Ecto neural progenitor cell (in vitro differentiated cells): ENCODE results near the gene CLPTM1L.
"Not testable (repeated sequence)": the region's sequence is repeated elsewhere in the genome, so short reads cannot be mapped to it uniquely, and the experiment has no call there.

ENCODE experiments used
- DNase-seq: peaks from one replicate; pipeline ENCODE4 v3.0.0-alpha.2; 2018; ENCODE audit warnings: low spot score

Gene CLPTM1L

DNA sequence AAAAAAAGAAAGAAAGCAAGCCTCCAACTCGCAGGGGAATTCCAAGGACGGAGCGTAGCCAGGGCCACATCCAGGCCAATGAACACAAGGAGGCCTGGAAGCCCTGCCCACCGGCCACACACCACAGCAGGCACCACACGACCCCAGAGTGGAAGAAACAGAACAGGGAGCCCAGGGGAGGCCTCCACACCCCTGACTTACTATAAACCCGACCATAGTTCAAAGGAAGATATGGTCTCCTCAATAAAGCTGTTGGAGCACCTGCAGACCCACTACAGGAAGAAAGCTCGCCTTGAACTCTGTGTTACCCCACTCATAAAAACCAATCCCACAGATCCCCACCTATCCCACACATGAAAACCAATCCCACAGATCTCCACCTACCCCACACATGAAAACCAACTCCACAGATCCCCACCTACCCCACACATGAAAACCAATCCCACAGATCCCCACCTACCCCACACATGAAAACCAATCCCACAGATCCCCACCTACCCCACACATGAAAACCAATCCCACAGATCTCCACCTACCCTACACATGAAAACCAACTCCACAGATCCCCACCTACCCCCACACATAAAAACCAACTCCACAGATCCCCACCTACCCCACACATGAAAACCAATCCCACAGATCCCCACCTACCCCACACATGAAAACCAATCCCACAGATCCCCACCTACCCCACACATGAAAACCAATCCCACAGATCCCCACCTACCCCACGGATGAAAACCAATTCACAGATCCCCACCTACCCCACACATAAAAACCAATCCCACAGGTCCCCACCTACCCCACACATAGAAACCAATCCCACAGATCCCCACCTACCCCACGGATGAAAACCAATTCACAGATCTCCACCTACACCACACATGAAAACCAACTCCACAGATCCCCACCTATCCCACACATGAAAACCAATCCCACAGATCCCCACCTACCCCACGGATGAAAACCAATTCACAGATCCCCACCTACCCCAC lies 69.2 kb downstream of the CLPTM1L start:
- not testable (repeated sequence) for DNase-seq

DNA sequence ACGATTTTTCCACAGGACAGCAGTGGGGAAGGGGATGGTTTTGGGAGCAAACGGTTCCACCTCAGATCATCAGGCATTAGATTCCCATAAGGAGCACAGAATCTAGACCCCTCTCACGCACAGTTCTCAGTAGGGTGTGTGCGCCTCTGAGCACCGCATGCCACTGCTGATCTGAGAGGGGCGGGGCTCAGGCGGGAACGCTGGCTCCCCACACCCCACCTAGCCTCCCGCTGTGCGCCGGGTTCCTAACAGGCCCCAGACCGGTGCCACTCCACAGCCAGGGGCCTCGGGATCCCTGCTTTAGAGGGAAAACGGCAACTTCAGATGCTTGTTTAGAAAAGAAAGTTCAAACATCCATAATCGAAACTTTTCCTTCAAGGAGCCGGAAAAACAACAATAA lies 70.4 kb downstream of the CLPTM1L start:
- DNase-seq = no peak

GRCh38 chr5:1273745-1274144 lies 71.2 kb downstream of the CLPTM1L start:
- DNase-seq = no peak

- no peak for DNase-seq
Observed at GRCh38 chr5:1272201-1272600, 72.7 kb downstream of the CLPTM1L start.

DNA sequence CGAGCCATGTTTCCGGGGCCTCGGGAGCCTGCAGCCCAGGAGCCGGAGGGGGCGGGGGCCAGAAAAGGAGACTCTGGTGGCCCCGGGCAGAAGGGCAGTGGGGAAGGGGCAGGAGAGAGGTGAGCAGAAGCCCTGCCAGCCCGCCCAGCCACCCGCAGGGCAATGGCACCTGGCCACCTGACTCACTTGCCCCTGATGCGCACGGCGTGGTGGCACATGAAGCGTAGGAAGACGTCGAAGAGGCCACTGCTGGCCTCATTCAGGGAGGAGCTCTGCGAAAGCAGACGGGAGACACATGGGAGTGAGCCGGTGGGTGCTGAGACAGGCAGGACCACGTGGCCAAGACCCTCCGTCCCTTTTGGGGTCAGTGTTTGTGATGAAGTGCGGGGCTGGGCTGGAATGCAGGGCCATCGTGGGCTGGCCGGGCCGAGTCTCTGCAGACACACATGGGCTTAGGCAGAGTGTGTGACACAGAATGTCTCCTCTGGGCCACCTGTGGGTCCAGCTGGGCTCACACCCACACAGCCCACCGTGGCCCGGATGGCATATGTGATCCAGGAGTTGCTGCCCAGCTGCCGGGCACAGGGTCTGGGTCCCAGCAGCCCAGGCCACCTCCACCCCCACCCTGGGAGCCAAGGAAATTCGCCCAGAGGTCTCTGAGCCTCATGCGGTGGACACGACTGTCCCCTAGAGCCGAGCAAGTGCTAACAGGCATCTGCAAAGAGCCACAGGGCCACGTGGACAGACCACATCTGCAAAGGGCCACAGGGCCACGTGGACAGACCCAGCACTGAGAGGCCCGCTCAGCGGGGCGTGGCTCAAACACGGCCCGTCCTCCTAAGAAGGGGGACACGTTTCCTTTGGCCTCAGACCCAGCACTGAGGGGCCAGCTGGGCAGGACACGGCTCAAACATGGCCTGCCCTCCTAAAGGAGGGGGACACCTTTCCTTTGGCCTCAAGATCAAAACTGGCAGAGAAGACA lies 73.7 kb downstream of the CLPTM1L start:
- DNase-seq = no peak

- no peak for DNase-seq
Observed at GRCh38 chr5:1270426-1270825, 74.5 kb downstream of the CLPTM1L start.

DNA sequence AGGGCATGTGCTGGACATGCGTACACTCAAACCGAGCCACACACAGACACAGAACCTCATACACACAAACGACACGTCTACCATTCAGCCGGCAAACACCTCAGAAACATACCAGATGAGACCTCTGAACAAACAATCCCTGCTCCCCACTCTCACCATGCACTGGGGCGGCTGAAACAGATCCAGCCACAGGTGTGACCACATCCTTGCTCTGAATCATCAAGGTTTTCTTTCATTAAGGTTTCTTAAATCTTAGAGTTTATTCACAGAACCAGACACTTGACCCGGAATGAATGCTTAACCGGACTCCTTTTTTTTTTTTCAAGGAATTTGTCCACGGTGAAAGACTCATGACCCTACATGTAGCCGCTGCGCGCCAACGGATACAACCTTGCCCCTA lies 76.2 kb downstream of the CLPTM1L start:
- no peak for DNase-seq

DNA sequence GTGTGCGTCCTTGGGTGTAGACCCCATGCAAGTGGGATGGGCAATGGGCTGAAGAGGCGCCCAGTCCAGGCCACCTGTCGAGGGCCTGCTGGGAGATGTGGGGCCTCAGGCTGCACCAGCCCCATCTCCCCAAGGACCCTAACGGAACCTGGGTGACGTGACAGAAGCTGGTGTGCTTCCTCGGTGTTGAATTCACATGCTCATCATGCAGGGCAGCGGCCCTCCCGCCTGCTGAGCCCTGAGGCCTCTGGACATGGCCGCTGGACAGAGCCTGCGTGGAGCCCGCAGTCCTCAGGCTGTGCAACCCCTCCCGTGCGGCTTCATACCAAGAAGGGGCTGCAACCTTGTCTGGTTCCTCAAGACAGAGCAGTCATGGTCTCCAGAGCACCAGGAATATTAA lies 76.8 kb downstream of the CLPTM1L start:
- DNase-seq = no peak
